Measurements from ENCODE around the gene KCNH1. TPM values are rescaled to one million over a fixed set of nuclear protein-coding genes. Genes with fewer than 3 reads are reported as not detected.

The KCNH1 gene
- total RNA-seq, 1 experiment from 2014 or later = not detected

- no peak for TF ChIP-seq REST (IDR thresholded peaks at IDR 0.05; ENCODE audit: low read depth)
- no peak for TF ChIP-seq POLR2AphosphoS5 (IDR thresholded peaks at IDR 0.05; ENCODE audit: low read depth, low read length)
- TF ChIP-seq JUND (IDR thresholded peaks at IDR 0.05) = no peak
- no peak for TF ChIP-seq EGR1 (IDR thresholded peaks at IDR 0.05; ENCODE audit: low read depth)
- TF ChIP-seq CEBPB (IDR thresholded peaks at IDR 0.05; ENCODE audit: low read depth) = no peak
These were observed 433.4 kb downstream of the KCNH1 start (continued) for GRCh38 chr1:210700511-210700910.

- DNase-seq (ENCODE audit: low read depth, low spot score) (no peak), ATAC-seq (no peak)
- H3K27me3 ChIP-seq (ENCODE audit: insufficient read depth, low read length) = peaks cover 34% of the 10 kb centered on the region
- no peaks in the 10 kb centered on the region for H3K9me2 ChIP-seq (ENCODE audit: insufficient read depth)
- H4K20me1 ChIP-seq (ENCODE audit: insufficient read depth) = no peaks in the 10 kb centered on the region
- no peak overlapping the region for H3K4me2 ChIP-seq (ENCODE audit: low read length)
- TF ChIP-seq TCF7L2 (IDR thresholded peaks at IDR 0.05; ENCODE audit: borderline replicate concordance, extremely low read depth, insufficient read depth, insufficient read length) = no peak
- TF ChIP-seq ZBTB33 (IDR thresholded peaks at IDR 0.05; ENCODE audit: extremely low read depth, insufficient replicate concordance, low read length) = no peak
- no peak for TF ChIP-seq EGR1 (IDR thresholded peaks at IDR 0.05; ENCODE audit: low read depth)
- no peak for TF ChIP-seq EZH2 (IDR thresholded peaks at IDR 0.05)
- no peak for TF ChIP-seq YY1 (IDR thresholded peaks at IDR 0.05; ENCODE audit: extremely low read depth, insufficient replicate concordance, low read depth, low read length)
- no peak for TF ChIP-seq SIN3A (IDR thresholded peaks at IDR 0.05; ENCODE audit: low read depth)
- TF ChIP-seq FOSL1 (IDR thresholded peaks at IDR 0.05; ENCODE audit: low read depth) = no peak
- TF ChIP-seq CTCF (IDR thresholded peaks at IDR 0.05 in 2 of 3, conservative IDR thresholded peaks at IDR 0.05 in 1 of 3; ENCODE audit: borderline replicate concordance in 1 of 3, insufficient read depth in 1 of 3, low read depth in 2 of 3, low read length in 2 of 3) = no peak
- no peak for TF ChIP-seq ELF1 (IDR thresholded peaks at IDR 0.05; ENCODE audit: borderline replicate concordance, low read depth)
- ChIA-PET CTCF (no interaction called here), RAD21 (ENCODE audit: low non-redundant PET in 1 of 2, low total read pairs in 2 of 2, uncharacterized antibody in 2 of 2, unreplicated experiment in 2 of 2) (interaction anchor here in 1 of 2 experiments (0.6 kb wide), 1 partner anchor 339 kb away, joined by 3 read pairs; no protein-coding TSS in a partner anchor), POLR2A (no interaction called here)
- intact Hi-C loops (cut with micrococcal nuclease) = no loop called here
- H3K79me2 ChIP-seq (ENCODE audit: insufficient read depth, low read length) = no peaks in the 10 kb centered on the region
- H3K27ac ChIP-seq (ENCODE audit: low read depth, low read length) = no peak overlapping the region
- no peak overlapping the region for H2AFZ ChIP-seq (ENCODE audit: low read depth, low read length, poor library complexity, severe bottlenecking)
- no peaks in the 10 kb centered on the region for H3K4me1 ChIP-seq (ENCODE audit: control insufficient read depth in 1 of 2, insufficient read depth in 2 of 2, low read length in 2 of 2)
- H3K9me3 ChIP-seq (ENCODE audit: control insufficient read depth in 1 of 2, insufficient read depth in 1 of 2, low read depth in 1 of 2, low read length in 2 of 2) = no peaks in the 10 kb centered on the region
- H3K36me3 ChIP-seq (ENCODE audit: control insufficient read depth in 1 of 2, insufficient read depth in 2 of 2, low read length in 2 of 2) = no peaks in the 10 kb centered on the region
- no TSS peak for BruUV-seq (replicated peaks)
- H3K9ac ChIP-seq (ENCODE audit: low read length) = no peak overlapping the region
- H3K4me3 ChIP-seq (replicated peaks in 1 of 2; ENCODE audit: low read depth in 1 of 2, low read length in 2 of 2) = no peak overlapping the region
These were observed 433.9 kb downstream of the KCNH1 start for GRCh38 chr1:210700083-210700482.

Measured in HCT116 (cell line).